Small intestine (tissue), 7 donors: ENCODE data around the gene ZNF235. TPM values are rescaled to one million over a fixed set of nuclear protein-coding genes. Genes with fewer than 3 reads are reported as not detected.
"Not testable (repeated sequence)": the region's sequence is repeated elsewhere in the genome, so short reads cannot be mapped to it uniquely, and the experiment has no call there.

Experiments used
- DNase-seq, 2 donors: peaks; one replicate each; pipeline versions ENCODE4 v3.0.0 to v3.0.0-alpha.2; 2013
- FAIRE-seq: peaks from 2 replicates; lab custom pipeline; 2012; peaks lifted over from hg19 to GRCh38; lab: Jason Lieb, UNC
- H3K27ac ChIP-seq, 3 donors: one replicate each; pipeline ENCODE4 v1.5.1; 2013; ENCODE audit warnings: low read length in 2 of 3, mild to moderate bottlenecking in 2 of 3, control low read depth in 1 of 3, inconsistent platforms in 1 of 3, low read depth in 1 of 3, moderate library complexity in 1 of 3
- H3K27me3 ChIP-seq, 3 donors: one replicate each; pipeline ENCODE4 v1.6.1; 2013; ENCODE audit warnings: low read length in 3 of 3, inconsistent platforms in 1 of 3; ENCODE audit not compliant: control insufficient read depth in 3 of 3, insufficient read depth in 3 of 3
- H3K36me3 ChIP-seq, 3 donors: one replicate each; pipeline ENCODE4 v1.6.1; 2013; ENCODE audit warnings: low read length in 3 of 3, inconsistent platforms in 1 of 3, low read depth in 1 of 3, mild to moderate bottlenecking in 1 of 3, moderate library complexity in 1 of 3; ENCODE audit not compliant: control insufficient read depth in 3 of 3, insufficient read depth in 2 of 3
- H3K4me1 ChIP-seq, 3 donors: one replicate each; pipeline ENCODE4 v1.6.1; 2013; ENCODE audit warnings: low read length in 2 of 3, inconsistent platforms in 1 of 3, low read depth in 1 of 3, mild to moderate bottlenecking in 1 of 3, moderate library complexity in 1 of 3; ENCODE audit not compliant: control insufficient read depth in 3 of 3, insufficient read depth in 2 of 3
- H3K4me3 ChIP-seq, 3 donors: one replicate each; pipeline ENCODE4 v1.5.1; 2013; ENCODE audit warnings: low read length in 3 of 3, control low read depth in 1 of 3, inconsistent platforms in 1 of 3, low read depth in 1 of 3, mild to moderate bottlenecking in 1 of 3, moderate library complexity in 1 of 3
- H3K9me3 ChIP-seq, 2 donors: one replicate each; pipeline ENCODE4 v1.6.1; 2013; ENCODE audit warnings: low read depth in 1 of 2, low read length in 1 of 2; ENCODE audit not compliant: control insufficient read depth in 2 of 2, insufficient read depth in 1 of 2
- WGBS, 3 donors: extraction: QIAGEN DNeasy Blood & Tissue Kit; methylation state at CpG; one replicate each; pipeline ENCODE4 v1.1.7; 2013; 5-methylcytosine and 5-hydroxymethylcytosine counted together
- polyA plus RNA-seq, 4 donors: library from polyadenylated mRNA; stranded (reverse) in 3 of 4; unstranded in 1 of 4; fragments of 200-250 nt in 3 of 4; fragments of 120-200 nt in 1 of 4; gene quantifications; one replicate each; pipeline versions ENCODE4 v1.2.1 to v1.2.3, GENCODE V29; 2013
- donor health status: healthy with polysubstance abuse.
- donor health status: control.
- donor health status: control.
- donor health status: Bipolar disorder and iron deficiency.
- donor health status: healthy.

Gene ZNF235
- polyA plus RNA-seq, 4 donors = 1.8 to 7.8 (median 2.9) TPM

DNA sequence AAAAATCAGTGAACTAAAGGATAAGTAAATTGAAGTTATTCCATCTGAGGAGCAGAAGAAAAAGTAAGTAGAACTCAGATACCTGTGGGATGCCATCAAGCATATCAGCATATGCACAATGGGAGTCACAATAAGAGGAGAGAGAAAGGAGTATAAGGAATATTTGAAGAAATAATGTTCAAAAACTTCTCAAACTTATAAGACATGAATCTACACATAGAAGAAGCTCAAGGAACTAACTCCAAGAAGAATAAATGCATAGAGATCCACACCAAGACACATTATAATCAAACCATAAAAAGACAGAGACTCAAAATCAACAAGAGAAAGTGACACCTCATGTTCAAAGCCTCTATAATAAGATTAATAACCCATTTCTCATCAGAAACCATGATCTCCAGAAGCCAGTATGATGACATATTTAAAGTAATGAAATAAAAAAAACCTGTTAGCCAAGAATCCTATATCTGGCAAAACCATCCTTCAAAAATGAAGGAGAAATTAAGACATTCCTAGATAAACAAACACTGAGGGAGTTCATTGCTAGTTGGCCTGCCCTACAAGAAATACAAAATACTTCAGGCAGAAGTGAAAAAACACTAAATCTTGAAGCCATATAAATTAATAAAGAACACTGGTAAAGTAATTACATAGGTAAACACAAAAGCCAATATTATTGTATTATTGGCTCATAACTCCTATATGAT, 49.0 kb downstream of the ZNF235 start:
- Histone ChIP-seq H3K4me3 (no peak overlapping the region), H3K9me3 (peaks cover 0 to 21% of the 10 kb centered on the region in 2 donors)
- no peak for FAIRE-seq

DNA sequence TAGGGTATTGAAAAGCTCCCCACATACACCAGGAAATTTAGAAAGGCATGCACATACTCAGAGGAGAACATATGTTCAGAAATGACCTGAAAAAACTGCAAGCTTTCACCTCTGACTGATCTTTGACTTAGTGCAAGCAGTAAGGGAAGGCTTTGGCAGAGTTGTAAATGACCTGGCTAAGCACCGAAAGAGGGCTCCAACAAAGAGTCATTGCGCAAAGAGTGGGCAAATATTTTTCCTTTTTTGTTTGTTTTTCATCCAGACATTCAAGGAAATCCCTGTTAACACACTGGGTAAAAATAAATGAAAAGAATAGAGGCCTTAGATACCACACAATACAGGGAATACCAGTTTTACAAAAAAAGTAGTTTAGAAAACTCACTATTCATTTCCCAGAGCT, 50.3 kb downstream of the ZNF235 start:
- WGBS, 3 donors = 91 to 97% (median 92%) methylated on average over 2 of the region's 2 CpGs
- Histone ChIP-seq H3K27ac (no peak overlapping the region), H3K9me3 (peaks cover 0 to 23% of the 10 kb centered on the region in 2 donors), H3K4me1 (no peaks in the 10 kb centered on the region), H3K4me3 (no peak overlapping the region), H3K27me3 (no peaks in the 10 kb centered on the region), H3K36me3 (no peaks in the 10 kb centered on the region)
- DNase-seq (no peak), FAIRE-seq (no peak)

More for the DNA sequence above, 49.0 kb downstream of the ZNF235 start:
- H3K27me3 ChIP-seq = no peaks in the 10 kb centered on the region
- H3K27ac ChIP-seq = no peak overlapping the region
- no peaks in the 10 kb centered on the region for H3K36me3 ChIP-seq
- DNase-seq = no peak
- H3K4me1 ChIP-seq = peaks cover 0 to 6% (median 5%) of the 10 kb centered on the region in 3 donors

DNA sequence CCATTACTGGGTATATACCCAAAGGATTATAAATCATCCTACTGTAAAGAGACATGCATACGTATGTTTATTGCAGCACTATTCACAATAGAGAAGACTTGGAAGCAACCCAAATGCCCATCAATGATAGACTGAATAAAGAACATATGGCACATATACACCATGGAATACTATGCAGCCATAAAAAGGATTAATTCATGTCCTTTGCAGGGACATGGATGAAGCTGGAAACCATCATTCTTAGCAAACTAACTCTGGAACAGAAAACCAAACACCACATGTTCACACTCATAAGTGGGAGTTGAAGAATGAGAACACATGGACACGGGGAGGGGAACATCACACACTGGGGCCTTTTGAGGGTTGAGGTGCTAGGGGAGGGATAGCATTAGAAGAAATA, 51.4 kb downstream of the ZNF235 start:
- 93 to 96% (median 93%) methylated on average over 2 of the region's 2 CpGs for WGBS, 3 donors
- H3K9me3 ChIP-seq = peaks cover 0 to 28% of the 10 kb centered on the region in 2 donors
- not testable (repeated sequence) for H3K27me3 ChIP-seq, H3K4me1 ChIP-seq, H3K36me3 ChIP-seq, DNase-seq, FAIRE-seq, H3K27ac ChIP-seq, H3K4me3 ChIP-seq

DNA sequence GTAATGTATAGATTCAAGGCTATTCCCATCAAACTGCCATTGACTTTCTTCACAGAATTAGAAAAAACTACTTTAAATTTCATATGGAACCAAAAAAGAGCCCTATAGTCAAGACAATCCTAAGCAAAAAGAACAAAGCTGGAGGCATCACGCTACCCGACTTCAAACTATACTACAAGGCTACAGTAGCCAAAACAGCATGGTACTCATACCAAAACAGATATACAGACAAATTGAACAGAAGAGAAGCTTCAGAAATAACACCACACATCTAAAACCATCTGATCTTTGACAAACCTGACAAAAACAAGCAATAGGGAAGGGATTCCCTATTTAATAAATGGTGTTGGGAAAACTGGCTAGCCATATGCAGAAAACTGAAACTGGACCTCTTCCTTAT, 52.5 kb downstream of the ZNF235 start:
- FAIRE-seq, H3K27ac ChIP-seq, H3K27me3 ChIP-seq, H3K36me3 ChIP-seq, H3K4me3 ChIP-seq, DNase-seq, H3K4me1 ChIP-seq: not testable (repeated sequence)
- WGBS, 3 donors = 91 to 96% (median 95%) methylated on average over 2 of the region's 2 CpGs
- peaks cover 0 to 28% of the 10 kb centered on the region in 2 donors for H3K9me3 ChIP-seq

DNA sequence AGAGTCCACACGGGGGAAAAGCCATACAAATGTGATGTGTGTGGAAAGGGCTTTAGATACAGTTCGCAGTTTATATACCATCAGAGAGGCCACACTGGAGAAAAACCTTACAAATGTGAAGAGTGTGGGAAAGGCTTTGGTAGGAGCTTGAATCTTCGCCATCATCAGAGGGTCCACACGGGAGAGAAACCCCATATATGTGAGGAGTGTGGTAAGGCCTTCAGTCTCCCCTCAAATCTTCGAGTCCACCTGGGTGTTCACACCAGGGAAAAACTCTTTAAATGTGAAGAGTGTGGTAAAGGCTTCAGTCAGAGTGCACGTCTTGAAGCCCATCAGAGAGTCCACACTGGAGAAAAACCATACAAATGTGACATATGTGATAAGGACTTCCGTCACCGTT, 68.4 kb downstream of the ZNF235 start:
- WGBS, 3 donors = 98 to 99% (median 98%) methylated on average over 8 of the region's 8 CpGs
- Histone ChIP-seq H3K27me3 (no peaks in the 10 kb centered on the region), H3K4me1 (no peaks in the 10 kb centered on the region), H3K36me3 (peaks cover 27 to 33% (median 30%) of the 10 kb centered on the region in 3 donors), H3K9me3 (peaks cover 4 to 58% of the 10 kb centered on the region in 2 donors), H3K27ac (no peak overlapping the region), H3K4me3 (no peak overlapping the region)
- FAIRE-seq (no peak), DNase-seq (no peak)

Other genes with a start within 250 kb of the ZNF235 start
- gene ZNF284, start 232.9 kb downstream of the ZNF235 start, polyA plus RNA-seq = 1 to 10 TPM in 1 of 4 donors, under 1 TPM in 3; 0.67 to 4.6 (median 0.76) TPM
- 10 to 100 TPM in 3 of 4 donors, 1 to 10 TPM in 1; 8.3 to 46.4 (median 22.8) TPM for gene ZNF224, start 210.7 kb downstream of the ZNF235 start, polyA plus RNA-seq
- gene ZNF225, start 191.6 kb downstream of the ZNF235 start, polyA plus RNA-seq = 1 to 10 TPM; 1.4 to 6.6 (median 1.8) TPM
- gene ZNF234, start 163.5 kb downstream of the ZNF235 start, polyA plus RNA-seq = 10 to 100 TPM in 1 of 4 donors, 1 to 10 TPM in 3; 1.6 to 11.8 (median 2.4) TPM
- 10 to 100 TPM; 13.6 to 28.2 (median 19.9) TPM for gene ZNF226, start 139.9 kb downstream of the ZNF235 start, polyA plus RNA-seq
- 10 to 100 TPM in 1 of 4 donors, 1 to 10 TPM in 3; 3.8 to 18.8 (median 5.0) TPM for gene ZNF227, start 92.5 kb downstream of the ZNF235 start, polyA plus RNA-seq
- gene ZNF233, start 45.1 kb downstream of the ZNF235 start, polyA plus RNA-seq = 1 to 10 TPM in 1 of 4 donors, under 1 TPM in 2, not detected in 1; 0.22 to 5.8 (median 0.91) TPM
- gene ZNF112, start 51.7 kb upstream of the ZNF235 start, polyA plus RNA-seq = 1 to 10 TPM in 3 of 4 donors, under 1 TPM in 1; 0.81 to 8.7 (median 1.9) TPM
- 1 to 10 TPM in 3 of 4 donors, under 1 TPM in 1; 0.54 to 5.8 (median 1.3) TPM for gene ZNF285, start 96.6 kb upstream of the ZNF235 start, polyA plus RNA-seq
- gene ZNF229, start 143.4 kb upstream of the ZNF235 start, polyA plus RNA-seq = 1 to 10 TPM in 3 of 4 donors, under 1 TPM in 1; 0.27 to 9.2 (median 1.8) TPM
- gene ZNF180, start 195.5 kb upstream of the ZNF235 start, polyA plus RNA-seq = 10 to 100 TPM in 1 of 4 donors, 1 to 10 TPM in 3; 4.6 to 11.4 (median 6.2) TPM
- 10 to 100 TPM in 2 of 4 donors, 1 to 10 TPM in 1, under 1 TPM in 1; 0.19 to 28.4 (median 10.6) TPM for gene CEACAM20, start 224.7 kb upstream of the ZNF235 start, polyA plus RNA-seq